ENCODE data around the gene ASIC2.

The ASIC2 gene

GRCh38 chr17:33099252-33099651 is 193.8 kb downstream of the ASIC2 start:
- H3K4me3 ChIP-seq (ENCODE audit: low read length), result no peak overlapping the region
- no peak for TF ChIP-seq ZNF274 (IDR thresholded peaks at IDR 0.05; ENCODE audit: low read depth, low read length)

DNA sequence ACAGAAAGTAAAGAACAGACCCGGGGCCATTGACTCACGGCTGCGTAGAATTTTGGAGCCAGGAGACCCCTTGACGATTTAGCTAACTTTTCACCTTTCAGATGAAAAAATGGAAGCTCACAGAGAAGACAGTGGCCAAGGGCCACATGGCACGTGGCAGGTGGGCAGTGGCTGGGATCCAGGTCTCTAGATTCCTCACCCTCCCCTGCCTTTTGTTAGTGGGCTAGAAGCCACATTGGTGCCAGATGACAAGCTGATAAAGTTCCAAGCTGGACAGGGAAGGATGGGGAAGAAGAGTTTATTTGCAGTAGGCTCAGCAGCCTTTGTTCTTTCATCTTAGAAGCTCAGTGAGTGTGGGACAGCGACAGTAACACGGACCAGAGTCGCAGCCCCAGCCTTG is 195.7 kb downstream of the ASIC2 start:
- TF ChIP-seq ZNF274 (IDR thresholded peaks at IDR 0.05; ENCODE audit: low read depth, low read length), result no peak
- no peak overlapping the region for H3K4me3 ChIP-seq (ENCODE audit: low read length)

DNA sequence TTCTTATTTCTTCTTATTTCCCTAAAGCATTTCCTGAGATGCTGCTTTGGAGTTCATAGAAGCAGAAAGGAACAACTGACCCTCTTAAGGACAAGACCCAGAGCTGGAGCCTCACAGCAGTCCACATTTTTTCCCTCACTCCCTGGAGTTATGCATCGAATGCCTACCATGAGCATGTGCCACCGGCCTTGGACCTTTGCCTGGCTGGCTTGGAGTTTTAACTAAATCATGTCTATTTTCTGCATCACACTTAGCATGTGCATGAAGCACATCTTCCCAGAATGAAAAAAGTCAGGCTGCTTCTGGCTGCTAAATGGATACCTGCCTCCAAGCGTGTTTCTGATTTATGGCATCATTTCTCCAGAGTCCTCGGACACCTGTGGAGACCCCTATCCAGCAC is 196.9 kb downstream of the ASIC2 start:
- no peak for TF ChIP-seq ZNF274 (IDR thresholded peaks at IDR 0.05; ENCODE audit: low read depth, low read length)
- H3K4me3 ChIP-seq (ENCODE audit: low read length), result no peak overlapping the region

GRCh38 chr17:33091271-33091670 is 201.8 kb downstream of the ASIC2 start:
- H3K4me3 ChIP-seq (ENCODE audit: low read length), result no peak overlapping the region
- TF ChIP-seq ZNF274 (IDR thresholded peaks at IDR 0.05; ENCODE audit: low read depth, low read length), result no peak

- TF ChIP-seq ZNF274 (IDR thresholded peaks at IDR 0.05; ENCODE audit: low read depth, low read length), result no peak
- no peak overlapping the region for H3K4me3 ChIP-seq (ENCODE audit: low read length)
Observed at GRCh38 chr17:33090806-33091205, 202.3 kb downstream of the ASIC2 start.

DNA sequence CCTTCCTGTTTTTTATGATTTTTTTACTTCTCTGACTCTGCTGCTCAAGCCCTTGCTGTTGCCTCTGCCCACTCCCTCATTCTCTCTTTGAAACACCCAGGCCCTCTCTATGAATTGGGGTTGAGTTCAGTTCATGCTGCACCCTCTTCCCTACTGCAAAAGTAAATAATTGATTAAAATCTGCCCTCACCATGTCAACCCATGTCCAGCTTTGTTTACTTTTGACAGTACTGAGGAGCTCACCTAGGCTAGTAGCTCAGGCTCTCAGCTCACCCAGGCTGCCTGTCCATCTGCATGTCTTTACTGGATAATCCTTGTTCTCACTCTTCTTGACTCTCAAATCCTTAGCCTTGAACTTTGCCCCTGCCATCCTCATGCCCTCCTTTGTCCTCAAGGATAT is 206.2 kb downstream of the ASIC2 start:
- TF ChIP-seq ZNF274 (IDR thresholded peaks at IDR 0.05; ENCODE audit: low read depth, low read length), result no peak

GRCh38 chr17:33086041-33086440 is 207.1 kb downstream of the ASIC2 start:
- H3K4me3 ChIP-seq (ENCODE audit: low read length), result no peak overlapping the region

More for the DNA sequence above, 206.2 kb downstream of the ASIC2 start:
- H3K4me3 ChIP-seq (ENCODE audit: low read length), result no peak overlapping the region

DNA sequence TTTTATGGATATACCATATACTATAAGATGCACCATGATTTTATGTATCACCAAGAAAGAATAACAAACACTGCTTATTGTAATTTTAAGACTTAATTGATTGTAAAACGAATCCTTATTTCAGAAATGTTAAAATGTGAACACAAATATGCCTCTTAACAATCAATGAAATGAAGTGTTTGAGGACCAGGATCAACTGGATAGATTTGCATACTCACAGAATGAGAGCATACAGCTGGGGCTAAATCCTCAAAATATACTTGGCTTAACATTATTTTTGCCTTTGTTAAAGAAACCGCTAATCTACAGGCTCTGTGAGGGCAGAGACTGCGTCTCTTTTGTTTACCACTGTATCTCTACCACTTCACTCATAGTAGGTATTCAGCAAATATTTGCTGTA is 207.8 kb downstream of the ASIC2 start:
- no peak for TF ChIP-seq ZNF274 (IDR thresholded peaks at IDR 0.05; ENCODE audit: low read depth, low read length)
- H3K4me3 ChIP-seq (ENCODE audit: low read length), result no peak overlapping the region

More at GRCh38 chr17:33086041-33086440, 207.1 kb downstream of the ASIC2 start:
- TF ChIP-seq ZNF274 (IDR thresholded peaks at IDR 0.05; ENCODE audit: low read depth, low read length), result no peak

GRCh38 chr17:33084755-33085154 is 208.3 kb downstream of the ASIC2 start:
- H3K4me3 ChIP-seq (ENCODE audit: low read length), result no peak overlapping the region
- no peak for TF ChIP-seq ZNF274 (IDR thresholded peaks at IDR 0.05; ENCODE audit: low read depth, low read length)

- no peak overlapping the region for H3K4me3 ChIP-seq (ENCODE audit: low read length)
- TF ChIP-seq ZNF274 (IDR thresholded peaks at IDR 0.05; ENCODE audit: low read depth, low read length), result no peak
Observed at GRCh38 chr17:33082529-33083173, 210.4 kb downstream of the ASIC2 start.

DNA sequence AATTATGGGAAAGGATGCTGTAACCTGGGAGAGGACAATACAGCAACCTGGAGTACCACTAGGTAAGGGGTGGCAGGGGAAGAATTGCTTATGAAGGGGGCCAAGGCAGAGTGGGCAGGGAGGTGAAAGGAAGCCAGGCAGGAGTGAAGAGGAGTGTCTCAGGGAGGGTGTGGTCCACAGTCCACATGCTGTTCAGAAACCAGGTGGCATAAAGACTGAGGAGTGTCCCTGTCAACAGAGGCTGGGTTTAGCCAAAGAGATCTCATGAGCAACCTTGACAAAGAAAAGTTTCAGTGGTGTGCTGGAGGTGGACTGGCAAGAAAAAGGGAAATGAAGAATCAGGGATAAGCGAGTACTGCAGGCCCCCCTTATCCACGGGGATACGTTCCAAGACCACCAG is 213.0 kb downstream of the ASIC2 start:
- no peak for TF ChIP-seq ZNF274 (IDR thresholded peaks at IDR 0.05; ENCODE audit: low read depth, low read length)
- H3K4me3 ChIP-seq (ENCODE audit: low read length), result no peak overlapping the region

- TF ChIP-seq ZNF274 (IDR thresholded peaks at IDR 0.05; ENCODE audit: low read depth, low read length), result no peak
- no peak overlapping the region for H3K4me3 ChIP-seq (ENCODE audit: low read length)
Observed at GRCh38 chr17:33079201-33079600, 213.9 kb downstream of the ASIC2 start.

- TF ChIP-seq ZNF274 (IDR thresholded peaks at IDR 0.05; ENCODE audit: low read depth, low read length), result no peak
- H3K4me3 ChIP-seq (ENCODE audit: low read length), result no peak overlapping the region
Observed at GRCh38 chr17:33076979-33077378, 216.1 kb downstream of the ASIC2 start.

- H3K4me3 ChIP-seq (ENCODE audit: low read length), result no peak overlapping the region
- no peak for TF ChIP-seq ZNF274 (IDR thresholded peaks at IDR 0.05; ENCODE audit: low read depth, low read length)
Observed at GRCh38 chr17:33073416-33073815, 219.7 kb downstream of the ASIC2 start.

DNA sequence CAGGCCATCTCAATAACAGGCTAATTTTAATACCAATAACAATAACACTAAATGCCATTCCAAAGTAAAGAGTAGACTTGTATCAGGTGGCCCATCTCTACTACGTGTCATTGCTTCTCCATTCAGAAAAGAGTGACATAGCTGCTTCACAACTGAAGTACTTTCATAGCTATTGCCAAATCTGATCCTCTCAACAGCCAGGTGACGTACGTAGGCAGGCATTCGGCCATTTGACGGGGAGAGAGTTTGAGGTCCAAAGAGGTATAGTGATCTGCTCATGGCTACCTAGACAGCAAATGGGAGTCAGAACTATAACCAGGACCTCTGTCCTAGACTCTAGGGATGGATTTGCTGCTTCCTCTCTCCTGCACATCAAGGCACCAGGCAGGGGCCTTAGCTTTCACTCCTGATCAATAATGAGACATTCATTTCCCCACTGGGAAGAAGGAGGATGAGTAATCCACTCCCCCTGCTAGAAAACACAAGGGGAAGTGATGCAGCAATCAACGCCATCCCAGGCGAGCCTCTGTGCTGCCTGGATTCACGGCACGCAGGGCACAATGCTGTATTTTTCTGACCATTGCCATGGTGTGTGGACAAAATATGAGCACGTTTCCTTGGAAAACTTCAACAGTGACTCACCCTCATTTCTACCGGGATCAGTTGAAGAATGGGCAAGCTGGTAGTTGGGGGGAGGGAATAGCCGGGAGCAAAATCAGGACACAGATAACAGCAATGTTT is 220.5 kb downstream of the ASIC2 start:
- H3K4me3 ChIP-seq (ENCODE audit: low read length), result no peak overlapping the region
- TF ChIP-seq ZNF274 (IDR thresholded peaks at IDR 0.05; ENCODE audit: low read depth, low read length), result no peak
